Activated naive CD8-positive, alpha-beta T cell treated with anti-CD3 and anti-CD28 coated beads, Interleukin-2, amount 10 ng/mL, durations not matched to agents 7 days and 5 days (primary cell): Measurements from ENCODE around the gene PUDP. TPM values are rescaled to one million over a fixed set of nuclear protein-coding genes. Genes with fewer than 3 reads are reported as not detected.
A peak's percentile ranks its signal among the peaks of the same experiment; 100 is the strongest.

Experiments
- ATAC-seq: fragments of 150-1000 bp; cut with Tn5 transposase; one replicate; pipeline ENCODE4 v1.10.0; 2021; ENCODE audit warnings: low read depth, moderate library complexity
- POLR2A ChIA-PET: fragments of 350-600 bp; sonication (Branson Sonifier 250); formaldehyde crosslinking; loops from one replicate; lab custom pipeline; 2021; ENCODE audit warnings: antibody characterized with exemption; lab: Charles Lee
- DNase-seq: peaks from one replicate; pipeline ENCODE4 v3.0.0; 2021
- H3K27ac Mint-ChIP-seq: one replicate; pipeline ENCODE4 v1.8.0; 2022; ENCODE audit warnings: mild to moderate bottlenecking, mixed read lengths
- H3K27me3 Mint-ChIP-seq: one replicate; pipeline ENCODE4 v1.8.0; 2022; ENCODE audit warnings: mild to moderate bottlenecking, moderate library complexity, mixed read lengths
- H3K36me3 Mint-ChIP-seq: one replicate; pipeline ENCODE4 v1.8.0; 2021; ENCODE audit warnings: mild to moderate bottlenecking, mixed read lengths
- H3K4me1 Mint-ChIP-seq: one replicate; pipeline ENCODE4 v1.8.0; 2021; ENCODE audit warnings: mixed read lengths
- H3K4me3 Mint-ChIP-seq: one replicate; pipeline ENCODE4 v1.8.0; 2022; ENCODE audit warnings: mild to moderate bottlenecking, moderate library complexity, mixed read lengths
- H3K9me3 Mint-ChIP-seq: one replicate; pipeline ENCODE4 v1.8.0; 2021; ENCODE audit warnings: mixed read lengths
- total RNA-seq, 2 experiments: library from RNA; stranded (reverse); gene quantifications; one replicate each; pipeline ENCODE4 v1.2.3, GENCODE V29; 2021

The PUDP gene
- total RNA-seq, 2 experiments from 2014 or later, result 13.3 to 14.6 TPM

DNA sequence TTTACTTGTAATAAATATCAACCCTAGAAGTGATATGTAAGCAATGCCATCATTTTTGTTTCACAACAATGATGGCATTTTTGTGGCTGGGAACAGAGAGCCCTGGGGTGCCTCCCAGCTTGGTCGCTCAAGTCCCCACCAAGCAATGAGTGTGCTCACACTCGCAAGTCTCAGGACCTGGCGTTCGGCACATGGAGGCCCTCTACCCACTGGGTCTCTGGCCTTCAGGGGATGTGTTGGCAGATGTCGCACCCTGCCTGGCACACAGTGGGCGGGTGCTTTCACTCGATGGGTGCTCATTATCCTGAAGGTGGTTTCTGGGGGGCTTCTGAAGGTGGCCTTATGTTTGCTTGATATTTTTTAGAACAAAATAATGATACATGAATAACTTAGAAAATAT lies 75.1 kb downstream of the PUDP start:
- no peaks in the 10 kb centered on the region for H3K27me3 Mint-ChIP-seq
- POLR2A ChIA-PET, result interaction anchor here (1.2 kb wide), 1 partner anchor 10 kb away, joined by 4 read pairs; no protein-coding TSS in a partner anchor
- peaks cover 14% of the 10 kb centered on the region for H3K4me1 Mint-ChIP-seq
- no peaks in the 10 kb centered on the region for H3K9me3 Mint-ChIP-seq
- DNase-seq, result no peak
- H3K36me3 Mint-ChIP-seq, result peaks cover 14% of the 10 kb centered on the region
- H3K27ac Mint-ChIP-seq, result no peak overlapping the region
- no peak for ATAC-seq
- no peak overlapping the region for H3K4me3 Mint-ChIP-seq

- H3K4me1 Mint-ChIP-seq, result peaks cover 14% of the 10 kb centered on the region
- POLR2A ChIA-PET, result no interaction called here
- DNase-seq (no peak), ATAC-seq (no peak)
- H3K9me3 Mint-ChIP-seq, result no peaks in the 10 kb centered on the region
- H3K4me3 Mint-ChIP-seq, result no peak overlapping the region
- no peak overlapping the region for H3K27ac Mint-ChIP-seq
- peaks cover 13% of the 10 kb centered on the region for H3K36me3 Mint-ChIP-seq
- H3K27me3 Mint-ChIP-seq, result no peaks in the 10 kb centered on the region
These were observed 76.6 kb downstream of the PUDP start for GRCh38 chrX:7071390-7071789.

DNA sequence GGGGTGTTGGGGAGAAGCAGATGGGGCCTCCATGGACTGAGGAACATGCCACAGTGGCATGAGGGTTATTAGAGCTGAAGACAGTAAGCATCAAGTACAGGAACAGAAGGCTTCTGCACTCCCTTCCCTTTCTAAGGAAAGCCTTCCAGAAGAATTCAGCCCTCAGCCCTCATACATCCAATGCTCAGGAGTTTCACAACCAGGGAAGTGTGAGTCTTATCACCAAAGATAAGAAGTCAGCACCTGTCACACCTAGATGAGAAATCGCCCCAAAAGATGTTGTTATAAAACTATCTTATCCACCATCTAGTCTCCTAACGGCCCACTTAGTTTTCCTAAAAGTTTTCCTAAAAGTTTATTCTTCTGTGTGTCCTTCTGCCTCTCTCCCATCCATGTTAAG lies 78.4 kb downstream of the PUDP start:
- H3K4me1 Mint-ChIP-seq, result peaks cover 14% of the 10 kb centered on the region
- no peak overlapping the region for H3K27ac Mint-ChIP-seq
- no peaks in the 10 kb centered on the region for H3K27me3 Mint-ChIP-seq
- POLR2A ChIA-PET, result no interaction called here
- peaks cover 14% of the 10 kb centered on the region for H3K36me3 Mint-ChIP-seq
- ATAC-seq (no peak), DNase-seq (no peak)
- H3K4me3 Mint-ChIP-seq, result no peak overlapping the region
- H3K9me3 Mint-ChIP-seq, result no peaks in the 10 kb centered on the region

DNA sequence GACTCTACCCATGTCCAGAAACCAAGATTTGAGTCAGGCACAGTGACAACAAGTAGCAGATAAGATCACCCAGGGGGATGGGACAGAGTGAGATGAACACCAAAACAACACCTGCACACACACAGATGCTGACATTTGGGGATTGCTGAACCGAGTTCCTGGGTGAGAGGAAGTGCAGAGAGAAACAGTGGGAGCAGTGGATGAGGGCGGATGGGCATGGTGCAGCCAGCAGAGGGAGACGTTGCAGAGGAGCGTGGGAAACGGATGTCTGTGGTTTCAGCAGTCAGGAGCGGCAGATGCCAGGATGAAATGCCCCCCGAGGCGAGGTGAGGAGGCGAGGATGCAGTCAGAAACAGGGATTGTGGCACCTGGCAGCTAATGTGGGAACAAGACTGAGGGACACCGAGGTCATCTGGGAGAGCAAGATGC lies 79.0 kb downstream of the PUDP start:
- H3K4me3 Mint-ChIP-seq, result peak overlapping the region; percentile 42
- DNase-seq, result peak; percentile 38
- H3K27ac Mint-ChIP-seq, result peak overlapping the region; percentile 73
- H3K36me3 Mint-ChIP-seq, result peaks cover 13% of the 10 kb centered on the region
- POLR2A ChIA-PET, result no interaction called here
- no peak for ATAC-seq
- peaks cover 10% of the 10 kb centered on the region for H3K4me1 Mint-ChIP-seq
- H3K27me3 Mint-ChIP-seq, result no peaks in the 10 kb centered on the region
- H3K9me3 Mint-ChIP-seq, result no peaks in the 10 kb centered on the region

- peaks cover 16% of the 10 kb centered on the region for H3K36me3 Mint-ChIP-seq
- DNase-seq (no peak), ATAC-seq (no peak)
- peaks cover 9% of the 10 kb centered on the region for H3K4me1 Mint-ChIP-seq
- H3K27ac Mint-ChIP-seq, result no peak overlapping the region
- POLR2A ChIA-PET, result no interaction called here
- no peaks in the 10 kb centered on the region for H3K9me3 Mint-ChIP-seq
- no peaks in the 10 kb centered on the region for H3K27me3 Mint-ChIP-seq
- H3K4me3 Mint-ChIP-seq, result no peak overlapping the region
These were observed 80.7 kb downstream of the PUDP start for GRCh38 chrX:7067256-7067655.

GRCh38 chrX:7065473-7065872 lies 82.5 kb downstream of the PUDP start:
- DNase-seq, result no peak
- no peak overlapping the region for H3K27ac Mint-ChIP-seq
- H3K4me3 Mint-ChIP-seq, result no peak overlapping the region
- H3K9me3 Mint-ChIP-seq, result no peaks in the 10 kb centered on the region
- H3K27me3 Mint-ChIP-seq, result no peaks in the 10 kb centered on the region
- peaks cover 9% of the 10 kb centered on the region for H3K4me1 Mint-ChIP-seq
- POLR2A ChIA-PET, result no interaction called here
- ATAC-seq, result no peak
- peaks cover 17% of the 10 kb centered on the region for H3K36me3 Mint-ChIP-seq

DNA sequence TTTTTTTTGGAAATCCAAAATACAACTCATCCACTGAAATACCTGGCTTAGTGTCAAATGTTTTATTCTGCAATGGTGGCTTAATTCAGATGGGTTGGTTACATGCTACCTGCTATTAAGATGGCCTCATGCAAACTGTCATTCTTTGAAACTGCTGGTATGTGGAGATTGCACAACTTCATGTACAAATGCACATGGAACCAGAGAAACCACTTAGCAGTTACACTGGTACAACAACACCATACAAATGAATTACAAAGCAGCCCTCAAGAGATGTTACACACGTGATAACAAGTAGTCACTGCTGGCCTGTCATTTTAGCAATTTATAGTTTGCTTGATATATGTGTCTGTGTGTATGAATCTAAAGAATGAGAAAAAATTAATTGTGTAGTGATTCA lies 85.0 kb downstream of the PUDP start:
- DNase-seq, result no peak
- POLR2A ChIA-PET, result no interaction called here
- no peak overlapping the region for H3K27ac Mint-ChIP-seq
- no peak for ATAC-seq
- peaks cover 5% of the 10 kb centered on the region for H3K4me1 Mint-ChIP-seq
- no peak overlapping the region for H3K4me3 Mint-ChIP-seq
- H3K9me3 Mint-ChIP-seq, result no peaks in the 10 kb centered on the region
- H3K27me3 Mint-ChIP-seq, result no peaks in the 10 kb centered on the region
- H3K36me3 Mint-ChIP-seq, result peaks cover 12% of the 10 kb centered on the region

DNA sequence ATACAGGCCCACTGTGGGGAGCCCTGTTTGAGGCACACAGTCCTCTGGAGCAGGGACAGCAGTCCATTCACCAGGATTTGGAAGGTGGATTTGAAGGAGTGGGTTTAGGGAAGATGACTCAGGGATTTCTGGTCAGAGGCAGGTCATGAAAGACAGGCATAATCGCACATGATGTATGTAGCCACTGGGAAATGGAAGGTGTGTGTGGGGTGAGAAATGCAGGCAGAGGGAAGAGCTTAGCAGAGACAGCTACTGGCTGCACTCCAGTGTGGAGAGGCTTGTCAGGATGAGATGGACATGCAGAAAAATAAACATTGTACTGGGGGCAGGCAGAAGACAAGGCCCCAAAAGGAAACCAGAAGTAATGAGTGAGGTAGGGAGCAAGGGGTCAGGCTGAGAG lies 85.7 kb downstream of the PUDP start:
- Mint-ChIP-seq H3K9me3 (no peaks in the 10 kb centered on the region), H3K27me3 (no peaks in the 10 kb centered on the region), H3K36me3 (peaks cover 15% of the 10 kb centered on the region), H3K4me3 (no peak overlapping the region), H3K27ac (no peak overlapping the region), H3K4me1 (peaks cover 5% of the 10 kb centered on the region)
- ATAC-seq, result no peak
- DNase-seq, result no peak
- POLR2A ChIA-PET, result no interaction called here

DNA sequence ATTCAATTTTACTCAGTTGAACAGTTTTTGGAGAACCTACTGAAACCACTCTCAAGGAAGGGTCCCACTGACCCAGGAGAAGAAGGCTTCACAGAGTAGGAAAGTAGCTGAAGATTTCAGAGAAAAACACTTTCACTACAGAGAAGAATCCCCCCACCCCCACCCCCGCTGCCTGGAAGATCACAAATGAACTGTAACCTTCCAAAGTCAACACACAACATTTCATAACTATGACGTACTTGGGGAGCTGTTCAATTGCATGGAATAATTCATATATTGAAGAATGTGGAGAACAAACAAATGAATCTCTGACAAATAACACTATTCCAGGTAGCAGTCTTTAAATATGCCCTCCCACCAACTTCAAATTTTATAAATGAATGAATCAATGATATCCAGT lies 86.5 kb downstream of the PUDP start:
- peaks cover 18% of the 10 kb centered on the region for H3K36me3 Mint-ChIP-seq
- H3K27ac Mint-ChIP-seq, result no peak overlapping the region
- peaks cover 5% of the 10 kb centered on the region for H3K4me1 Mint-ChIP-seq
- H3K4me3 Mint-ChIP-seq, result no peak overlapping the region
- ATAC-seq, result no peak
- H3K27me3 Mint-ChIP-seq, result no peaks in the 10 kb centered on the region
- H3K9me3 Mint-ChIP-seq, result no peaks in the 10 kb centered on the region
- no peak for DNase-seq
- POLR2A ChIA-PET, result no interaction called here

DNA sequence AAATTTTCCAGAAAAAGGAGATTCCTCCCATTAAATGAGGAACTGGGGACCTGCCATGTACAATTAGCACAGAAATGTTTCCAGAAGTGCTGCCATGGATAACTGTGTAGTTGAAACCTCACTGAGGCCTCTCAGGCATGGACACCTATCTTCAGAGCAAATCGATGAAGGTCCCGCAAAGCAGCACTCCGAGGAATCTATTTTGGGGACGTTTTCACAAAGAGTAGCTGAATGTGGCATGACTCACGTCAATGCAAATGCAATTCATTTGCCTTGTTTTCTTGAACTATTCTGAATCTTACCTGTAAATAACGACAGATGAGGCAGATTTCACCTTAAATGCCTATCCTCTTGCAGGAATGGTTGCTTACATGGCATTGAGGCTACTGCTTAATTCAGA lies 87.5 kb downstream of the PUDP start:
- POLR2A ChIA-PET, result no interaction called here
- H3K4me1 Mint-ChIP-seq, result peaks cover 8% of the 10 kb centered on the region
- H3K27me3 Mint-ChIP-seq, result no peaks in the 10 kb centered on the region
- H3K4me3 Mint-ChIP-seq, result no peak overlapping the region
- H3K36me3 Mint-ChIP-seq, result peaks cover 19% of the 10 kb centered on the region
- ATAC-seq, result no peak
- H3K9me3 Mint-ChIP-seq, result no peaks in the 10 kb centered on the region
- DNase-seq, result no peak
- no peak overlapping the region for H3K27ac Mint-ChIP-seq

DNA sequence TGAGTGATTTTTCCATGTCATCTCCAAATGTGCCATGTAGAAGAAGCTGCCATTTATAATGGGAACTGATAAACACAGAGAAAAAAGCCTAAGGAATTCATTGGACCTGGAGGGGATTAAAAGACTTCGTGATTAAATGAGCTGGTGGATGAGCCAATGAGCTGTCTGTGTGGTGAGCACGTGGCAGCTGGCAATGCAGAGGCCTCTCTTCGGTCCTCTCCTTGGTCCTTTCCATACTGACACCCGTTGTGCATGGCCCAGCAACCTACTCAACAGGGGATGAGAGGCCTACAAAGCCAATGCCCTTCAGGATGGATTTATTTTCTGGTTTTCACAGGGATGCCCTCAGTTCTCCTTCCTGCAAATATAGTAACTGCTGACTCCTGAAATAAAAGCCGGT lies 88.1 kb downstream of the PUDP start:
- Mint-ChIP-seq H3K27ac (no peak overlapping the region), H3K27me3 (no peaks in the 10 kb centered on the region), H3K36me3 (peaks cover 18% of the 10 kb centered on the region), H3K4me1 (peaks cover 8% of the 10 kb centered on the region), H3K4me3 (no peak overlapping the region), H3K9me3 (no peaks in the 10 kb centered on the region)
- POLR2A ChIA-PET, result no interaction called here
- ATAC-seq (no peak), DNase-seq (no peak)

- ATAC-seq, result no peak
- Mint-ChIP-seq H3K27me3 (no peaks in the 10 kb centered on the region), H3K36me3 (peaks cover 18% of the 10 kb centered on the region), H3K4me1 (peaks cover 8% of the 10 kb centered on the region), H3K27ac (no peak overlapping the region), H3K4me3 (no peak overlapping the region), H3K9me3 (no peaks in the 10 kb centered on the region)
- DNase-seq, result no peak
- POLR2A ChIA-PET, result no interaction called here
These were observed 88.6 kb downstream of the PUDP start for GRCh38 chrX:7059214-7059838.

GRCh38 chrX:7055386-7056137 lies 92.4 kb downstream of the PUDP start:
- Mint-ChIP-seq H3K9me3 (no peaks in the 10 kb centered on the region), H3K4me3 (no peak overlapping the region), H3K4me1 (peaks cover 8% of the 10 kb centered on the region), H3K27ac (no peak overlapping the region), H3K27me3 (no peaks in the 10 kb centered on the region), H3K36me3 (peaks cover 18% of the 10 kb centered on the region)
- POLR2A ChIA-PET, result no interaction called here
- DNase-seq (no peak), ATAC-seq (no peak)
